K562 (cell line): ENCODE measurements around the gene SLC40A1. TPM values are rescaled to one million over a fixed set of nuclear protein-coding genes. Genes with fewer than 3 reads are reported as not detected.

Experiments
- NFRKB ChIP-seq: fragments of 450-650 bp; IDR thresholded peaks from 2 replicates; pipeline ENCODE4 v1.6.1; 2016; ENCODE audit warnings: low read depth
- PCBP1 ChIP-seq: fragments of 200-400 bp; formaldehyde crosslinking; IDR thresholded peaks from 2 replicates; pipeline ENCODE4 v1.6.1; 2018; ENCODE audit warnings: mild to moderate bottlenecking, low read depth, low read length; ENCODE audit not compliant: poor library complexity, severe bottlenecking
- STAG1 ChIP-seq: sonication (generic); formaldehyde crosslinking; IDR thresholded peaks from 2 replicates; pipeline ENCODE4 v1.5.0; 2020; ENCODE audit warnings: missing genetic modification reagents, borderline replicate concordance
- TAF1 ChIP-seq: IDR thresholded peaks from 2 replicates; pipeline ENCODE4 v1.6.1; 2011; ENCODE audit warnings: mild to moderate bottlenecking, low read length, moderate library complexity; ENCODE audit not compliant: insufficient read depth, control insufficient read depth, severe bottlenecking; ENCODE audit errors: extremely low read depth
- ZNF311 ChIP-seq: fragments of 250-450 bp; sonication (Bioruptor Pico); IDR thresholded peaks from 2 replicates; pipeline ENCODE4 v1.4.0; 2020; ENCODE audit warnings: mild to moderate bottlenecking, moderate library complexity
- polyA plus RNA-seq, 8 experiments: library from polyadenylated mRNA; depleted of rRNA in 4 of 8; stranded (reverse) in 5 of 8; unstranded in 3 of 8; fragments of >200 nt; fragmentation: Nextera tagmentation in 2 of 8; fragmentation: Illumina TruSeq in 1 of 8; extraction: Ambion mirVana in 2 of 8; extraction: Trizol in 1 of 8; gene quantifications; 2 replicates each; pipeline versions ENCODE4 v1.2.1 to v1.2.3, GENCODE V29; 2011 to 2014; ENCODE audit warnings: inconsistent platforms in 1 of 8, missing spikeins in 1 of 8
- total RNA-seq, 7 experiments: library from RNA; depleted of rRNA in 6 of 7; stranded (reverse); fragments of >200 nt in 6 of 7; fragmentation: Illumina TruSeq in 2 of 7; extraction: Trizol in 2 of 7; gene quantifications; 2 replicates each; pipeline versions ENCODE4 v1.2.1 to v1.2.3, GENCODE V29; 2011 to 2021; ENCODE audit warnings: low replicate concordance in 1 of 7
- TF ChIP-seq, protein P1 (sequence below): fragments of 450-650 bp; IDR thresholded peaks from 2 replicates; pipeline ENCODE4 v1.6.1; 2016; ENCODE audit warnings: mild to moderate bottlenecking, moderate library complexity
- TF ChIP-seq, protein P2 (sequence below): fragments of 450-650 bp; formaldehyde crosslinking; IDR thresholded peaks from 2 replicates; pipeline ENCODE4 v1.4.0; 2020; ENCODE audit warnings: mild to moderate bottlenecking, moderate library complexity
- TF ChIP-seq, protein P3 (sequence below): fragments of 450-650 bp; IDR thresholded peaks from 2 replicates; pipeline ENCODE4 v1.6.1; 2017; ENCODE audit warnings: antibody characterized with exemption, mild to moderate bottlenecking

Gene SLC40A1
- total and polyA plus RNA-seq, 9 of the 15 experiments (the other 6 are each of a cell fraction or from before 2014, with no cell fraction given) = 42.2 to 95.9 (median 54.9) TPM

DNA sequence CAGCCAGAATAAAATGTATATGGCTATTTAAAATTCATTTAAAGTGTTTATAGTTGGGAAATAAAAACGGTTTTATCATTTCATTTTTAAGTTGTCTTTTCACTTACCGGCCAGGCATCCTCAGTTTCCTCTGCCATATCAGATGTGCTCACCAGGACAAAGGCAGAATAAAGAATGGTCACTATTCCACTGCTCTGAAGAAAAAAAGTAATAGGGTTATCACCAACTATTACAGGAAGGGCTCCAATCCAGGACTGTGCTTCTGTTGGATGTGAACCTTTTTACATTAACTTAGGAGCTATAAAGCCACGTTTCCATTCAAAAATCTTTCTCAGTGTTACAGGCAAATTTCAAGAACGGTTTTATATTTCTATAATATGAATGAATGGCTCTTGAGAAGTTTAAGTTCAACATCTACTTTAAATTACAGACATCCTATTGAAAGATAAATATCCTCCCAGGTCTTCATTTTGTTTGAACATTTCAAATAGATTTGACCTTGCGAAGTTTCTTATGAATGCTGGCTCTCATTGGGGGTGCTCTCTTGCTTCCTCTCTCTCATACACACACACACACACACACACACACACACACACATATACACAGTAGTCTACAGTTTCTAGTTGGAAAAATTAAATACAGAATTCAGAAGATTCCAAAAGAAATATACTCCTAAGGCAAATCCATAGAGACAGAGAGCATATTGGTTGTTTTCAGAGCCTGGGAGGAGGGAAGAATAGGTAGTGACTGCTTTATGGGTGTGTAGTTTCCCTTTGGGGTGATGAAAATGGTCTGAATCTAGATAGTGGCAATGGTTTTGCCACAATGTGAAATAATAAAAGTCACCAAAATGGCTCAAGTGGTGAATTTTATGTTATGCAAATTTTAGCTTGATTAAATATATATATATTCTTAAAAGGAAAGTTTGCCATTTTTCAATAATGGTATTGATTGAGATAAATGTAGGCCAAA is 2.9 kb upstream of the SLC40A1 start (continued):
- TF ChIP-seq, protein P1, sequence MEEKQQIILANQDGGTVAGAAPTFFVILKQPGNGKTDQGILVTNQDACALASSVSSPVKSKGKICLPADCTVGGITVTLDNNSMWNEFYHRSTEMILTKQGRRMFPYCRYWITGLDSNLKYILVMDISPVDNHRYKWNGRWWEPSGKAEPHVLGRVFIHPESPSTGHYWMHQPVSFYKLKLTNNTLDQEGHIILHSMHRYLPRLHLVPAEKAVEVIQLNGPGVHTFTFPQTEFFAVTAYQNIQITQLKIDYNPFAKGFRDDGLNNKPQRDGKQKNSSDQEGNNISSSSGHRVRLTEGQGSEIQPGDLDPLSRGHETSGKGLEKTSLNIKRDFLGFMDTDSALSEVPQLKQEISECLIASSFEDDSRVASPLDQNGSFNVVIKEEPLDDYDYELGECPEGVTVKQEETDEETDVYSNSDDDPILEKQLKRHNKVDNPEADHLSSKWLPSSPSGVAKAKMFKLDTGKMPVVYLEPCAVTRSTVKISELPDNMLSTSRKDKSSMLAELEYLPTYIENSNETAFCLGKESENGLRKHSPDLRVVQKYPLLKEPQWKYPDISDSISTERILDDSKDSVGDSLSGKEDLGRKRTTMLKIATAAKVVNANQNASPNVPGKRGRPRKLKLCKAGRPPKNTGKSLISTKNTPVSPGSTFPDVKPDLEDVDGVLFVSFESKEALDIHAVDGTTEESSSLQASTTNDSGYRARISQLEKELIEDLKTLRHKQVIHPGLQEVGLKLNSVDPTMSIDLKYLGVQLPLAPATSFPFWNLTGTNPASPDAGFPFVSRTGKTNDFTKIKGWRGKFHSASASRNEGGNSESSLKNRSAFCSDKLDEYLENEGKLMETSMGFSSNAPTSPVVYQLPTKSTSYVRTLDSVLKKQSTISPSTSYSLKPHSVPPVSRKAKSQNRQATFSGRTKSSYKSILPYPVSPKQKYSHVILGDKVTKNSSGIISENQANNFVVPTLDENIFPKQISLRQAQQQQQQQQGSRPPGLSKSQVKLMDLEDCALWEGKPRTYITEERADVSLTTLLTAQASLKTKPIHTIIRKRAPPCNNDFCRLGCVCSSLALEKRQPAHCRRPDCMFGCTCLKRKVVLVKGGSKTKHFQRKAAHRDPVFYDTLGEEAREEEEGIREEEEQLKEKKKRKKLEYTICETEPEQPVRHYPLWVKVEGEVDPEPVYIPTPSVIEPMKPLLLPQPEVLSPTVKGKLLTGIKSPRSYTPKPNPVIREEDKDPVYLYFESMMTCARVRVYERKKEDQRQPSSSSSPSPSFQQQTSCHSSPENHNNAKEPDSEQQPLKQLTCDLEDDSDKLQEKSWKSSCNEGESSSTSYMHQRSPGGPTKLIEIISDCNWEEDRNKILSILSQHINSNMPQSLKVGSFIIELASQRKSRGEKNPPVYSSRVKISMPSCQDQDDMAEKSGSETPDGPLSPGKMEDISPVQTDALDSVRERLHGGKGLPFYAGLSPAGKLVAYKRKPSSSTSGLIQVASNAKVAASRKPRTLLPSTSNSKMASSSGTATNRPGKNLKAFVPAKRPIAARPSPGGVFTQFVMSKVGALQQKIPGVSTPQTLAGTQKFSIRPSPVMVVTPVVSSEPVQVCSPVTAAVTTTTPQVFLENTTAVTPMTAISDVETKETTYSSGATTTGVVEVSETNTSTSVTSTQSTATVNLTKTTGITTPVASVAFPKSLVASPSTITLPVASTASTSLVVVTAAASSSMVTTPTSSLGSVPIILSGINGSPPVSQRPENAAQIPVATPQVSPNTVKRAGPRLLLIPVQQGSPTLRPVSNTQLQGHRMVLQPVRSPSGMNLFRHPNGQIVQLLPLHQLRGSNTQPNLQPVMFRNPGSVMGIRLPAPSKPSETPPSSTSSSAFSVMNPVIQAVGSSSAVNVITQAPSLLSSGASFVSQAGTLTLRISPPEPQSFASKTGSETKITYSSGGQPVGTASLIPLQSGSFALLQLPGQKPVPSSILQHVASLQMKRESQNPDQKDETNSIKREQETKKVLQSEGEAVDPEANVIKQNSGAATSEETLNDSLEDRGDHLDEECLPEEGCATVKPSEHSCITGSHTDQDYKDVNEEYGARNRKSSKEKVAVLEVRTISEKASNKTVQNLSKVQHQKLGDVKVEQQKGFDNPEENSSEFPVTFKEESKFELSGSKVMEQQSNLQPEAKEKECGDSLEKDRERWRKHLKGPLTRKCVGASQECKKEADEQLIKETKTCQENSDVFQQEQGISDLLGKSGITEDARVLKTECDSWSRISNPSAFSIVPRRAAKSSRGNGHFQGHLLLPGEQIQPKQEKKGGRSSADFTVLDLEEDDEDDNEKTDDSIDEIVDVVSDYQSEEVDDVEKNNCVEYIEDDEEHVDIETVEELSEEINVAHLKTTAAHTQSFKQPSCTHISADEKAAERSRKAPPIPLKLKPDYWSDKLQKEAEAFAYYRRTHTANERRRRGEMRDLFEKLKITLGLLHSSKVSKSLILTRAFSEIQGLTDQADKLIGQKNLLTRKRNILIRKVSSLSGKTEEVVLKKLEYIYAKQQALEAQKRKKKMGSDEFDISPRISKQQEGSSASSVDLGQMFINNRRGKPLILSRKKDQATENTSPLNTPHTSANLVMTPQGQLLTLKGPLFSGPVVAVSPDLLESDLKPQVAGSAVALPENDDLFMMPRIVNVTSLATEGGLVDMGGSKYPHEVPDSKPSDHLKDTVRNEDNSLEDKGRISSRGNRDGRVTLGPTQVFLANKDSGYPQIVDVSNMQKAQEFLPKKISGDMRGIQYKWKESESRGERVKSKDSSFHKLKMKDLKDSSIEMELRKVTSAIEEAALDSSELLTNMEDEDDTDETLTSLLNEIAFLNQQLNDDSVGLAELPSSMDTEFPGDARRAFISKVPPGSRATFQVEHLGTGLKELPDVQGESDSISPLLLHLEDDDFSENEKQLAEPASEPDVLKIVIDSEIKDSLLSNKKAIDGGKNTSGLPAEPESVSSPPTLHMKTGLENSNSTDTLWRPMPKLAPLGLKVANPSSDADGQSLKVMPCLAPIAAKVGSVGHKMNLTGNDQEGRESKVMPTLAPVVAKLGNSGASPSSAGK = no peak
- TF ChIP-seq, protein P2, sequence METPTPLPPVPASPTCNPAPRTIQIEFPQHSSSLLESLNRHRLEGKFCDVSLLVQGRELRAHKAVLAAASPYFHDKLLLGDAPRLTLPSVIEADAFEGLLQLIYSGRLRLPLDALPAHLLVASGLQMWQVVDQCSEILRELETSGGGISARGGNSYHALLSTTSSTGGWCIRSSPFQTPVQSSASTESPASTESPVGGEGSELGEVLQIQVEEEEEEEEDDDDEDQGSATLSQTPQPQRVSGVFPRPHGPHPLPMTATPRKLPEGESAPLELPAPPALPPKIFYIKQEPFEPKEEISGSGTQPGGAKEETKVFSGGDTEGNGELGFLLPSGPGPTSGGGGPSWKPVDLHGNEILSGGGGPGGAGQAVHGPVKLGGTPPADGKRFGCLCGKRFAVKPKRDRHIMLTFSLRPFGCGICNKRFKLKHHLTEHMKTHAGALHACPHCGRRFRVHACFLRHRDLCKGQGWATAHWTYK (CRISPR knock-in tag) = no peak
- TF ChIP-seq STAG1 (CRISPR knock-in tag) (no peak), NFRKB (0 out of 2 replicates have a peak, but pooled peaks have one; percentile 15), TAF1 (no peak), PCBP1 (no peak), ZNF311 (CRISPR knock-in tag) (0 out of 2 replicates have a peak, but pooled peaks have one; percentile 15)
- TF ChIP-seq, protein P3, sequence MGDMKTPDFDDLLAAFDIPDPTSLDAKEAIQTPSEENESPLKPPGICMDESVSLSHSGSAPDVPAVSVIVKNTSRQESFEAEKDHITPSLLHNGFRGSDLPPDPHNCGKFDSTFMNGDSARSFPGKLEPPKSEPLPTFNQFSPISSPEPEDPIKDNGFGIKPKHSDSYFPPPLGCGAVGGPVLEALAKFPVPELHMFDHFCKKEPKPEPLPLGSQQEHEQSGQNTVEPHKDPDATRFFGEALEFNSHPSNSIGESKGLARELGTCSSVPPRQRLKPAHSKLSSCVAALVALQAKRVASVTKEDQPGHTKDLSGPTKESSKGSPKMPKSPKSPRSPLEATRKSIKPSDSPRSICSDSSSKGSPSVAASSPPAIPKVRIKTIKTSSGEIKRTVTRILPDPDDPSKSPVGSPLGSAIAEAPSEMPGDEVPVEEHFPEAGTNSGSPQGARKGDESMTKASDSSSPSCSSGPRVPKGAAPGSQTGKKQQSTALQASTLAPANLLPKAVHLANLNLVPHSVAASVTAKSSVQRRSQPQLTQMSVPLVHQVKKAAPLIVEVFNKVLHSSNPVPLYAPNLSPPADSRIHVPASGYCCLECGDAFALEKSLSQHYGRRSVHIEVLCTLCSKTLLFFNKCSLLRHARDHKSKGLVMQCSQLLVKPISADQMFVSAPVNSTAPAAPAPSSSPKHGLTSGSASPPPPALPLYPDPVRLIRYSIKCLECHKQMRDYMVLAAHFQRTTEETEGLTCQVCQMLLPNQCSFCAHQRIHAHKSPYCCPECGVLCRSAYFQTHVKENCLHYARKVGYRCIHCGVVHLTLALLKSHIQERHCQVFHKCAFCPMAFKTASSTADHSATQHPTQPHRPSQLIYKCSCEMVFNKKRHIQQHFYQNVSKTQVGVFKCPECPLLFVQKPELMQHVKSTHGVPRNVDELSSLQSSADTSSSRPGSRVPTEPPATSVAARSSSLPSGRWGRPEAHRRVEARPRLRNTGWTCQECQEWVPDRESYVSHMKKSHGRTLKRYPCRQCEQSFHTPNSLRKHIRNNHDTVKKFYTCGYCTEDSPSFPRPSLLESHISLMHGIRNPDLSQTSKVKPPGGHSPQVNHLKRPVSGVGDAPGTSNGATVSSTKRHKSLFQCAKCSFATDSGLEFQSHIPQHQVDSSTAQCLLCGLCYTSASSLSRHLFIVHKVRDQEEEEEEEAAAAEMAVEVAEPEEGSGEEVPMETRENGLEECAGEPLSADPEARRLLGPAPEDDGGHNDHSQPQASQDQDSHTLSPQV = 0 out of 2 replicates have a peak, but pooled peaks have one; percentile 12
